ENCODE measurements around the gene IL21.

Gene IL21

GRCh38 chr4:122647656-122648055, 26.8 kb upstream of the IL21 start:
- no peak for TF ChIP-seq TEAD4 (IDR thresholded peaks at IDR 0.05)
- TF ChIP-seq YY1 (IDR thresholded peaks at IDR 0.05; ENCODE audit: low read depth) = no peak
- TF ChIP-seq ZBTB7A (IDR thresholded peaks at IDR 0.05; ENCODE audit: low read depth) = no peak
- no peak for TF ChIP-seq TAF1 (IDR thresholded peaks at IDR 0.05; ENCODE audit: low read depth)
- no peak for TF ChIP-seq TCF12 (IDR thresholded peaks at IDR 0.05; ENCODE audit: low read depth)
- no peak for TF ChIP-seq NFIC (IDR thresholded peaks at IDR 0.05)

DNA sequence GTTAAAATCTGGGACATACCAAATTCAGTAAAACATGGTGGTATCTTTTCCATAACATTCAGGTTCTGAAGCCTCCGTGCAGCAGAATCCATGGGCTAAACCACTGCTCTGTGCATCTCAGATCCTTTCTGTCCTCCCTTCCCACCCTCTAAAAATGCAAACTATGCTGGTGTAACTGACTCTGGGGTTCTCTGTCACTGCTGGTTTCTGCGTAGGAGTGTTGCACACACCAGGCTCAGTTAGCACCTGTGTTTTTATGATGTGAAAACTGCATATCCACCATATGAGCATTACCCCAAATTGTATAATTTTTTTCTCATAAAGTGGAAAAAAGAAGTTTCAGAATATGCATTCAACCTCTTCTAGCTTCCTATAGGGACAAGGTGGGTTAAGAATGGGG, 22.4 kb upstream of the IL21 start:
- TF ChIP-seq REST (IDR thresholded peaks at IDR 0.05; ENCODE audit: low read depth) = no peak

DNA sequence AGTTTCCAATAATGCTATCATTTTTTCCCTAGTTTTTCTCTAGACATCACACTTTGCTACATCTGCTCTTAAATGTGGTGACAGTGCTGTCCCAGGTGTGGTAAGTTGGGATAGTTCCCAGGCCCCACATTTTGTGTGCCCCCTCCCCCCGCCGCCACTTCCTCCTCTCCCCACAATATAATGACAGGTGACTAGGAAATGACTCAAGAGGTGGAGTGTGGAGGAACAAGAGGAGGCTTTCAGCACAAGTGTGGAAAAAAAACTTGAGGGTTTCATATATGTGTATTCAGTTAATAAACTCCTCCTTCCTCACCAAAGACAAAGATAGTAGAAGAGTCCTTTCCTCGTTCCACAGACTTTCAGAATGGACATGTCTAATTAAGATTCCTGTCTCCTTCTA, 18.3 kb upstream of the IL21 start:
- no peak for TF ChIP-seq REST (IDR thresholded peaks at IDR 0.05; ENCODE audit: low read depth)
- no peak for TF ChIP-seq FOXM1 (IDR thresholded peaks at IDR 0.05; ENCODE audit: borderline replicate concordance, low read depth)
- no peak for TF ChIP-seq CEBPB (IDR thresholded peaks at IDR 0.05)
- TF ChIP-seq CREB1 (IDR thresholded peaks at IDR 0.05; ENCODE audit: low read depth) = no peak
- TF ChIP-seq, protein P1, sequence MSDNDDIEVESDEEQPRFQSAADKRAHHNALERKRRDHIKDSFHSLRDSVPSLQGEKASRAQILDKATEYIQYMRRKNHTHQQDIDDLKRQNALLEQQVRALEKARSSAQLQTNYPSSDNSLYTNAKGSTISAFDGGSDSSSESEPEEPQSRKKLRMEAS (IDR thresholded peaks at IDR 0.05) = no peak
- no peak for TF ChIP-seq NFIC (IDR thresholded peaks at IDR 0.05)

GRCh38 chr4:122636697-122637096, 15.8 kb upstream of the IL21 start:
- TF ChIP-seq, protein P2, sequence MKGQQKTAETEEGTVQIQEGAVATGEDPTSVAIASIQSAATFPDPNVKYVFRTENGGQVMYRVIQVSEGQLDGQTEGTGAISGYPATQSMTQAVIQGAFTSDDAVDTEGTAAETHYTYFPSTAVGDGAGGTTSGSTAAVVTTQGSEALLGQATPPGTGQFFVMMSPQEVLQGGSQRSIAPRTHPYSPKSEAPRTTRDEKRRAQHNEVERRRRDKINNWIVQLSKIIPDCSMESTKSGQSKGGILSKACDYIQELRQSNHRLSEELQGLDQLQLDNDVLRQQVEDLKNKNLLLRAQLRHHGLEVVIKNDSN (IDR thresholded peaks at IDR 0.05) = no peak
- TF ChIP-seq TEAD4 (IDR thresholded peaks at IDR 0.05) = no peak
- TF ChIP-seq FOXM1 (IDR thresholded peaks at IDR 0.05; ENCODE audit: borderline replicate concordance, low read depth) = no peak

- no peak for TF ChIP-seq RAD21 (IDR thresholded peaks at IDR 0.05; ENCODE audit: low read depth)
- TF ChIP-seq NFIC (IDR thresholded peaks at IDR 0.05) = no peak
- no peak for TF ChIP-seq EP300 (IDR thresholded peaks at IDR 0.05; ENCODE audit: borderline replicate concordance)
- no peak for TF ChIP-seq ZBTB7A (IDR thresholded peaks at IDR 0.05; ENCODE audit: low read depth)
- no peak for TF ChIP-seq TCF12 (IDR thresholded peaks at IDR 0.05; ENCODE audit: low read depth)
- no peak for TF ChIP-seq YY1 (IDR thresholded peaks at IDR 0.05; ENCODE audit: low read depth)
- no peak for TF ChIP-seq TEAD4 (IDR thresholded peaks at IDR 0.05)
- TF ChIP-seq, protein P2 (IDR thresholded peaks at IDR 0.05) = no peak
- no peak for TF ChIP-seq CREB1 (IDR thresholded peaks at IDR 0.05; ENCODE audit: low read depth)
- no peak for TF ChIP-seq FOXM1 (IDR thresholded peaks at IDR 0.05; ENCODE audit: borderline replicate concordance, low read depth)
- TF ChIP-seq, protein P1 (IDR thresholded peaks at IDR 0.05) = no peak
- no peak for TF ChIP-seq REST (IDR thresholded peaks at IDR 0.05; ENCODE audit: low read depth)
- TF ChIP-seq TAF1 (IDR thresholded peaks at IDR 0.05; ENCODE audit: low read depth) = no peak
- no peak for TF ChIP-seq EGR1 (IDR thresholded peaks at IDR 0.05)
- no peak for TF ChIP-seq CEBPB (IDR thresholded peaks at IDR 0.05)
Measured at GRCh38 chr4:122635205-122635604, 14.3 kb upstream of the IL21 start.

DNA sequence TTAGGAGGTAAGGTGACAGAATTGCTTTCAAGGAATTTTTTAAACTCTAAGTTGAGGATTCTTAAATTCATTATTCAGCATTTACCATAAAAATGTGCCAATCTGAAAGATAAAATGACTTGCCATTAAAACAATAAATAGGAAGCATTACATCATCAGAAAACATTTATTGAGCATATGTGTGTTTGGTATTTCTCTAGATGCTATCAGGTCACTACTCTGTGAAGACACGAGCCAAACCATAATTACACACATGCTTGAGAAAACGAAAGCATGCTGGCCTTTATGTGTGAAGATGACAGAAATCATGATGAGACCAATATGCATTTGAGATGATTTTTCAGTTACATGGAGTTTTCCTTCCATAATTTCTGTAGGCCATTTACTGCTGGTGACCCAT, 12.3 kb upstream of the IL21 start:
- no peak for TF ChIP-seq NFIC (IDR thresholded peaks at IDR 0.05)
- no peak for TF ChIP-seq EGR1 (IDR thresholded peaks at IDR 0.05)
